Mesangial cell (primary cell): Measurements from ENCODE around the gene TFIP11. TPM values are rescaled to one million over a fixed set of nuclear protein-coding genes. Genes with fewer than 3 reads are reported as not detected.

Experiments used
- total RNA-seq: library from RNA; depleted of rRNA; stranded (reverse); fragments of >200 nt; gene quantifications from 2 replicates; pipeline ENCODE4 v1.2.3, GENCODE V29; 2015

The TFIP11 gene
- 18.3 and 21.7 TPM in 2 replicates for total RNA-seq

DNA sequence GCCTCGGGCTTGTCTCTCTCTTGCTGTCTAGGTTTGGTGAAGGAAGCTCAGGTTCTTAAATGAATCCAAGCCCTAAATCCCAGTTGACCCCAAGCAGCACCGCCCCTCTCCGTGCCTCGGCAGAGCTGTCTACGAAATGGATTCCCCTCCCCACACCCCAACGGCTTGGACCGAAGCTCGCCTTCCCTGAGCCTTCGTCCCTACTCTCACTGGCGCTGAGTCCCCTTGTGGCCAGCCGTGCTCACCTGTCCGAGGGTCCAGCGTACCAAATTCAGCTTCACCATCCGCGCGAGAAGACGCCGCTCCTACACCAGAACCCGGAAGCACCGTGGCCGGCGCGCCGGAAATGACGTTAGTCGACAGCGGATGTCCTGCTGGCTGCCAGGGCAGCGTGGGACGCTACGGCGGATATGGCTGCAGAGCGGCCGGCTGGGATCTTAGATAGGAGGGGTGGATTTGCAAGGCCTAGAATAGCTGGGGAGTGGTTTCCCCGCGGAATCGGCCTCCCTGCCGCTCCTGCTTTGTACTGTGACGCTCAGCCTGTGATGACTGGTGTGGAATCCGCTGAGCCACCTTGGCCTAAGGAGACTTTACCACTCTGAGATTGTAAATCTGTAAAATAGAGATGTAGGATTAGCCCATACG lies at the start of gene TFIP11:
Gene TFIP11 (minus strand): TSS at position 325 of the 645 bp plus-strand sequence. CDS start 2,201 bp downstream, outside the sequence.

DNA sequence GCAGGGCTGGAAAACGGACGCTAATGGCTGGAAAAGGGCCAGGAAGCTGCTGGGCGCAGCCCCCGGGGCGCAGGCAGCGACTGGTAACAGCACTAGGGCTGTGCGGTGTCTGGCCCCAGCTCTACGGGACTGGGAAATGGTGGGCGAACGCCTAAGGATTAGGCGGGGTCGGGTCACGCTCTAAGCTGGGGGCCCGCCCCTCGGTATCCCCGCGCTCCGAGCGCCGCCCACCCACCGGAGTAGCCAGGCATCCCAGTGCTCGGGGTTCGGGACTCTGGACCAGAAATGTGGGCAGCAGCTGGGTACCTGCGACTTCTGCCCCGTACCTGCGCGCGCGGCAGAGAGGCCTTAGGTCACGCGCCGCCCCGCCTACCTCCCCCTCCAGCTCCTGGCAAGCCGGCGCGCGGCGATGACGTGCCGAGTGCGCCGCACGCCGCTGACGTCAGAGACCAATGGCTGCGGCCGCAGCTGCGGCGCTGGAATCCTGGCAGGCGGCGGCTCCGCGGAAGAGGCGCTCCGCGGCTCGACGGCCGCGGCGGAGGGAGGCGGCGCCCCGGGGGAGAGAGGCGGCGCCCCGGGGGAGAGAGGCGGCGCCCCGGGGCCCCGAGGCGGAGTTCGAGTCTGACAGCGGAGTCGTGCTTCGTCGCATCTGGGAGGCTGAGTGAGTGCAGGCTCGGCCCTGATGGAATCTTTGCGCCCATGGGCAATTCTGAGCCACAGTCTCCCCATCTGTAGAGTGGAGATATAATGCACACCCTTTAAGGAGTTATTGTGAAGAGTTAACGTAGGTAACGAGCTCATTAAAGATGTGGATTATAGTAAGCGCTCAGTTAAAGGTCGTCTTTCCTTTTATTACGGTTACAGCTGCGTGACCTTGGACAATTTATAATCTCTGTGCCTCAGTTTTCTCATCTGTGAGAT lies 28.6 kb downstream of the TFIP11 start, which contains the start of the genes HPS4 and SRRD:
Gene HPS4 (minus strand): TSS at position 345 of the 921 bp plus-strand sequence. CDS start 2,021 bp downstream, outside the sequence.
Gene SRRD (plus strand): TSS at position 439 of the 921 bp plus-strand sequence. CDS start 14 bp downstream, at position 453.

Other genes starting within 250 kb of the TFIP11 start
- gene ASPHD2, start 83.2 kb downstream of the TFIP11 start, total RNA-seq: 4.3 and 6.5 TPM in 2 replicates
- gene HPS4, start 28.7 kb downstream of the TFIP11 start, total RNA-seq: 28.4 and 28.7 TPM in 2 replicates
- 11.0 and 20.2 TPM in 2 replicates for gene SRRD, start 28.6 kb downstream of the TFIP11 start, total RNA-seq
- gene TPST2, start 77.7 kb upstream of the TFIP11 start, total RNA-seq: 21.9 and 26.2 TPM in 2 replicates
- not detected in 2 replicates for gene CRYBB1, start 105.6 kb upstream of the TFIP11 start, total RNA-seq
- gene CRYBA4, start 109.5 kb upstream of the TFIP11 start, total RNA-seq: not detected in 2 replicates
- under 0.01 and 2.3 TPM in 2 replicates for gene MIAT, start 145.1 kb upstream of the TFIP11 start, total RNA-seq